Activated naive CD4-positive, alpha-beta T cell treated with anti-CD3 and anti-CD28 coated beads for 36 hours (primary cell): ENCODE results near the gene GPR156. TPM values are rescaled to one million over a fixed set of nuclear protein-coding genes. Genes with fewer than 3 reads are reported as not detected.

Source experiments
- CTCF ChIA-PET: fragments of 350-600 bp; sonication (Branson Sonifier 250); formaldehyde crosslinking; loops from one replicate; lab custom pipeline; 2021; ENCODE audit warnings: antibody characterized with exemption; lab: Charles Lee
- DNase-seq: peaks from one replicate; pipeline ENCODE4 v3.0.0-alpha.2; 2020
- H3K27ac Mint-ChIP-seq: one replicate; pipeline ENCODE4 v1.8.0; 2021; ENCODE audit warnings: mild to moderate bottlenecking, mixed read lengths
- H3K27me3 Mint-ChIP-seq: one replicate; pipeline ENCODE4 v1.8.0; 2021; ENCODE audit warnings: low read depth, mixed read lengths
- H3K36me3 Mint-ChIP-seq: one replicate; pipeline ENCODE4 v1.8.0; 2021; ENCODE audit warnings: low read depth, mixed read lengths
- H3K4me1 Mint-ChIP-seq: one replicate; pipeline ENCODE4 v1.8.0; 2021; ENCODE audit warnings: low read depth, mixed read lengths
- H3K4me3 Mint-ChIP-seq: one replicate; pipeline ENCODE4 v1.8.0; 2021; ENCODE audit warnings: mild to moderate bottlenecking, moderate library complexity, mixed read lengths
- H3K9me3 Mint-ChIP-seq: one replicate; pipeline ENCODE4 v1.8.0; 2021; ENCODE audit warnings: mixed read lengths
- intact Hi-C: fragments of 100-400 bp; cut with micrococcal nuclease; formaldehyde crosslinking; loops from one replicate; pipeline ENCODE4 v1.15.1; 2023
- total RNA-seq, 2 experiments: library from RNA; stranded (reverse); gene quantifications; one replicate each; pipeline ENCODE4 v1.2.3, GENCODE V29; 2021

Gene GPR156
- total RNA-seq, 2 experiments from 2014 or later = not detected

- intact Hi-C loops = no loop called here
- H3K27me3 Mint-ChIP-seq = no peaks in the 10 kb centered on the region
- H3K4me1 Mint-ChIP-seq = no peaks in the 10 kb centered on the region
- H3K9me3 Mint-ChIP-seq = no peaks in the 10 kb centered on the region
- DNase-seq = no peak
- CTCF ChIA-PET = no interaction called here
- no peaks in the 10 kb centered on the region for H3K36me3 Mint-ChIP-seq
- no peak overlapping the region for H3K27ac Mint-ChIP-seq
- H3K4me3 Mint-ChIP-seq = no peak overlapping the region
These were observed 155.1 kb downstream of the GPR156 start for GRCh38 chr3:120129718-120130513.

GRCh38 chr3:120129051-120129450 lies 156.0 kb downstream of the GPR156 start:
- H3K4me1 Mint-ChIP-seq = no peaks in the 10 kb centered on the region
- H3K9me3 Mint-ChIP-seq = no peaks in the 10 kb centered on the region
- CTCF ChIA-PET = interaction anchor here (0.6 kb wide), 1 partner anchor 43 kb away, joined by 3 read pairs; no protein-coding TSS in a partner anchor
- no peak overlapping the region for H3K27ac Mint-ChIP-seq
- intact Hi-C loops = no loop called here
- H3K4me3 Mint-ChIP-seq = no peak overlapping the region
- H3K27me3 Mint-ChIP-seq = no peaks in the 10 kb centered on the region
- H3K36me3 Mint-ChIP-seq = no peaks in the 10 kb centered on the region
- DNase-seq = no peak

GRCh38 chr3:120125992-120126391 lies 159.0 kb downstream of the GPR156 start:
- H3K27ac Mint-ChIP-seq = no peak overlapping the region
- H3K36me3 Mint-ChIP-seq = no peaks in the 10 kb centered on the region
- no peaks in the 10 kb centered on the region for H3K4me1 Mint-ChIP-seq
- H3K4me3 Mint-ChIP-seq = no peak overlapping the region
- H3K9me3 Mint-ChIP-seq = no peaks in the 10 kb centered on the region
- CTCF ChIA-PET = no interaction called here
- intact Hi-C loops = no loop called here
- no peak for DNase-seq
- no peaks in the 10 kb centered on the region for H3K27me3 Mint-ChIP-seq

GRCh38 chr3:120119846-120120510 lies 165.0 kb downstream of the GPR156 start:
- DNase-seq = no peak
- Mint-ChIP-seq H3K27ac (no peak overlapping the region), H3K4me1 (no peaks in the 10 kb centered on the region), H3K27me3 (no peaks in the 10 kb centered on the region), H3K9me3 (peaks cover 10% of the 10 kb centered on the region), H3K36me3 (no peaks in the 10 kb centered on the region), H3K4me3 (no peak overlapping the region)
- intact Hi-C loops = no loop called here
- CTCF ChIA-PET = interaction anchor here (0.7 kb wide), 1 partner anchor 162 kb away, joined by 5 read pairs; no protein-coding TSS in a partner anchor

Other genes starting within 250 kb of the GPR156 start
- 10 to 100 TPM; 25.9 to 27.8 TPM for gene GSK3B, start 190.8 kb downstream of the GPR156 start, total RNA-seq
- gene LRRC58, start 64.1 kb upstream of the GPR156 start, total RNA-seq = 10 to 100 TPM; 17.6 to 18.0 TPM
- under 1 TPM in 1 of 2 experiments, not detected in 1; 0.40 TPM for gene FSTL1, start 165.8 kb upstream of the GPR156 start, total RNA-seq